Mesendoderm (in vitro differentiated cells): ENCODE data around the gene HCRTR1.

Experiments
- DNase-seq: peaks from one replicate; pipeline ENCODE4 v3.0.0; 2013
- H2AK5ac ChIP-seq: 2 replicates; pipeline ENCODE4 v1.6.1; 2013; ENCODE audit warnings: low read length, inconsistent platforms
- H2BK120ac ChIP-seq: 2 replicates; pipeline ENCODE4 v1.6.1; 2013; ENCODE audit warnings: low read depth, mild to moderate bottlenecking, low read length, moderate library complexity, mixed read lengths
- H2BK15ac ChIP-seq: replicated peaks from 2 replicates; pipeline ENCODE4 v1.6.1; 2013; ENCODE audit warnings: low read depth, mild to moderate bottlenecking, moderate library complexity
- H2BK5ac ChIP-seq: 2 replicates; pipeline ENCODE4 v1.6.1; 2013; ENCODE audit warnings: low read length, inconsistent platforms
- H3K18ac ChIP-seq: 2 replicates; pipeline ENCODE4 v1.6.1; 2013; ENCODE audit warnings: mild to moderate bottlenecking, low read length, mixed read lengths
- H3K23ac ChIP-seq: one replicate; pipeline ENCODE4 v1.6.1; 2013; ENCODE audit warnings: low read length
- H3K27ac ChIP-seq: 2 replicates; pipeline ENCODE4 v1.5.1; 2013; ENCODE audit warnings: low read depth, mild to moderate bottlenecking, inconsistent platforms, low read length, moderate library complexity
- H3K27me3 ChIP-seq: 2 replicates; pipeline ENCODE4 v1.6.1; 2013; ENCODE audit warnings: low read length, control low read depth, mild to moderate bottlenecking, inconsistent platforms; ENCODE audit not compliant: insufficient read depth, poor library complexity
- H3K36me3 ChIP-seq: 2 replicates; pipeline ENCODE4 v1.6.1; 2013; ENCODE audit warnings: low read length, inconsistent platforms; ENCODE audit not compliant: control insufficient read depth, insufficient read depth
- H3K4ac ChIP-seq: one replicate; pipeline ENCODE4 v1.6.1; 2013; ENCODE audit warnings: low read depth, mild to moderate bottlenecking, low read length, moderate library complexity
- H3K4me1 ChIP-seq: 2 replicates; pipeline ENCODE4 v1.6.1; 2013; ENCODE audit warnings: low read depth, low read length, inconsistent platforms; ENCODE audit not compliant: control insufficient read depth
- H3K4me2 ChIP-seq: 2 replicates; pipeline ENCODE4 v1.6.1; 2013; ENCODE audit warnings: low read length
- H3K4me3 ChIP-seq: 2 replicates; pipeline ENCODE4 v1.5.1; 2013; ENCODE audit warnings: mild to moderate bottlenecking, low read length
- H3K56ac ChIP-seq: one replicate; pipeline ENCODE4 v1.6.1; 2013; ENCODE audit warnings: low read length
- H3K79me1 ChIP-seq: 2 replicates; pipeline ENCODE4 v1.6.1; 2013; ENCODE audit warnings: low read length, inconsistent platforms
- H3K79me2 ChIP-seq: 2 replicates; pipeline ENCODE4 v1.6.1; 2013; ENCODE audit warnings: mild to moderate bottlenecking, low read length; ENCODE audit not compliant: control insufficient read depth, insufficient read depth
- H3K9ac ChIP-seq: 2 replicates; pipeline ENCODE4 v1.6.1; 2013; ENCODE audit warnings: low read length, inconsistent platforms
- H4K5ac ChIP-seq: one replicate; pipeline ENCODE4 v1.6.1; 2013; ENCODE audit warnings: low read length
- H4K8ac ChIP-seq: one replicate; pipeline ENCODE4 v1.6.1; 2013; ENCODE audit warnings: low read depth, mild to moderate bottlenecking, control low read depth, low read length, moderate library complexity
- WGBS: extraction: QIAGEN DNeasy Blood & Tissue Kit; methylation state at CpG from one replicate; pipeline ENCODE4 v1.1.7; 2013; ENCODE audit warnings: low lambda C conversion rate, missing lambda C conversion rate; ENCODE audit not compliant: insufficient coverage; ENCODE audit errors: extremely low coverage; 5-methylcytosine and 5-hydroxymethylcytosine counted together

The HCRTR1 gene

GRCh38 chr1:31648190-31648589 lies 30.7 kb downstream of the HCRTR1 start:
- Histone ChIP-seq H3K4me2 (no peak overlapping the region), H2AK5ac (no peak overlapping the region), H3K9ac (no peak overlapping the region), H3K79me1 (peaks cover 8% of the 10 kb centered on the region), H4K8ac (no peak overlapping the region), H2BK5ac (no peak overlapping the region), H3K4me3 (no peak overlapping the region), H3K4ac (no peak overlapping the region), H3K23ac (no peak overlapping the region), H3K56ac (peak overlapping the region; percentile 49), H3K18ac (no peak overlapping the region), H2BK120ac (no peak overlapping the region), H3K4me1 (peaks cover 7% of the 10 kb centered on the region), H2BK15ac (no peak overlapping the region), H3K27ac (no peak overlapping the region), H3K27me3 (no peaks in the 10 kb centered on the region), H4K5ac (no peak overlapping the region), H3K36me3 (no peaks in the 10 kb centered on the region), H3K79me2 (peaks cover 9% of the 10 kb centered on the region)
- DNase-seq, result no peak
- WGBS, result no CpG with 5 or more reads among the region's 2 CpGs

DNA sequence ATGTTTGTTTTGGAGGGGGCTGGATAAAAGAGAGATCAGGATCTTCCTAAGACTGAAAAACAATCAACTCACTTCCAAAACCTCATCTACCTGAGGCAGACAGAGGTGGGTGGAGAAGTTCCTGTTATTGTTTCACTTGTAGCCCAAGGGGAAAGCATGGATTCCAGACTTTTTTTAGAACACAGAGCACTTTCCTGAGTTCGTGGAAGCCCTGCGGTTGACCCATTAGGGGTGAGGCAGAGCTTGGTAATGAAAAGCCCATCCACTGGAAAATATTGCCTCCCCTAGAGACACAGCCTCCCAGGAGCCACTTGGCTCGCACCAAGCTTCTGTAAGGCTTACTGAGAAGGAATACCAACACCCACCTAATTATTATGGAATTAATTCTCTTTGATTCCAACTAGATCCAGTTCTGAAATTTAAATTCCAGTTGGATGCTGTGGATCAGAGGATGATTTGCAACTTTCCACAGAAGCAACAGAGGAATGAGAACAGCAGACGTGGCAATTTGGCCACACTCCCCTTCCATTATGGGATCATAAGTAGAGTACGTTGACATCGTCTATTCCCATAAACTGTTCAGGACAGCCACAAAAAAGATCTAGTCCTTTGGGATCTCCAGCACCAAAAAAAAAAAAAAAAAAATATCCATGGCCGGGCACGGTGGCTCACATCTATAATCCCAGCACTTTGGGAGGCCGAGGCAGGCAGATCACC lies 31.3 kb downstream of the HCRTR1 start:
- peak; percentile 37 for DNase-seq
- peaks cover 3% of the 10 kb centered on the region for H3K79me1 ChIP-seq

DNA sequence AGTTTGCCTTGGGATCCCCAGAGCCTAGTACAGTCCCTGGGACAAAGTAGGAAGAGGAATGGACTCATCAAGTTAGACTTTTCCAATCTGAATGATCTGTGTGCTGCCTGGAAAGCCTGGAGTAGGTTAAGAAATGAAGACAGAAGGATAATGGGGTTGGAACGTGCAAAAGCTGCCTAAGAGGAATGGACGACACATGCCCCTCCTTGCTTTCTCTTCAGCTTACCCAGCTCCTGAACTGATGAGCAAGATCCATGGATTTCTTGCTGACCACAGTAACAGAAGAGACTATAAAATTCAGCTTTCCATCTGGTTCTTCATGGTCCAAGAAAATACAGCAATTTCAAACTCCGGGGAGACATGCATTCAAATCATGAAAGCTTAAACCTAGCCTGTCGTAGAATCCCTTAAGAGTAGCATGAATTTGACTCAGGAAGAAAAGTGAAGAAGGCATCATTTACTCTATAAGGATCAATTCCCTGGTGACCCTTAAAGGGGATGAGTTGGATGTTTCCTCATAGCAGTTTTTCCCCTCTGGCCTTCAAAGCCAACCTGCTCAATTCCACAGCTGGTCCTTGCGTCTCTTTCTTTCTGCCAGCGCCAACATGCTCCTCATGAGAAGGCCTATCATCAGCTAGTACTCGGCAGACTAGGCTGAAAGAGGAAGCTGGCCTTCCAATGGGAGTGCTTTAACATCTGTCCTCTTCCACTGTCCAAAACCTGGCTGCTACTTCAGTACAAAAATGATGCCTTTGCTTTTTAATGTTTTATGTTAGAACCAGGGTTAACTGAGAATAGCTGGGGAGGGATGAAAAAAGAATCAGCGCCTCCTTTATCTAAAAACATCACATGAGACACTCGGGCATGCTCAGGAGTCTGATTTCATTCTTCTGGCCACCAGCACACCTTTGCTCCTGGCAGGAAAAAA lies 32.9 kb downstream of the HCRTR1 start:
- H3K18ac ChIP-seq, result no peak overlapping the region
- H3K79me2 ChIP-seq, result no peaks in the 10 kb centered on the region
- no peak overlapping the region for H4K5ac ChIP-seq
- H2BK5ac ChIP-seq, result no peak overlapping the region
- H3K79me1 ChIP-seq, result no peaks in the 10 kb centered on the region
- H4K8ac ChIP-seq, result no peak overlapping the region
- H3K4me2 ChIP-seq, result no peak overlapping the region
- no peak for DNase-seq
- H2AK5ac ChIP-seq, result no peak overlapping the region
- no CpG with 5 or more reads among the region's 9 CpGs for WGBS
- H3K36me3 ChIP-seq, result no peaks in the 10 kb centered on the region
- H2BK15ac ChIP-seq, result no peak overlapping the region
- H3K4me1 ChIP-seq, result peaks cover 3% of the 10 kb centered on the region
- H3K56ac ChIP-seq, result no peak overlapping the region
- H3K23ac ChIP-seq, result no peak overlapping the region
- no peak overlapping the region for H3K9ac ChIP-seq
- H2BK120ac ChIP-seq, result no peak overlapping the region
- H3K27ac ChIP-seq, result no peak overlapping the region
- H3K4ac ChIP-seq, result no peak overlapping the region
- no peaks in the 10 kb centered on the region for H3K27me3 ChIP-seq
- H3K4me3 ChIP-seq, result no peak overlapping the region

More for the DNA sequence above, 31.3 kb downstream of the HCRTR1 start:
- no CpG with 5 or more reads among the region's 9 CpGs for WGBS
- no peaks in the 10 kb centered on the region for H3K36me3 ChIP-seq
- peak overlapping the region; percentile 24 for H3K27ac ChIP-seq
- peaks cover 4% of the 10 kb centered on the region for H3K4me1 ChIP-seq
- no peak overlapping the region for H3K23ac ChIP-seq
- H3K4me3 ChIP-seq, result no peak overlapping the region
- peak overlapping the region; percentile 21 for H2BK120ac ChIP-seq
- H2BK15ac ChIP-seq, result no peak overlapping the region
- H3K56ac ChIP-seq, result no peak overlapping the region
- H3K4me2 ChIP-seq, result no peak overlapping the region
- peaks cover 4% of the 10 kb centered on the region for H3K79me2 ChIP-seq
- H3K27me3 ChIP-seq, result no peaks in the 10 kb centered on the region
- no peak overlapping the region for H3K4ac ChIP-seq
- no peak overlapping the region for H2AK5ac ChIP-seq
- no peak overlapping the region for H4K5ac ChIP-seq
- H2BK5ac ChIP-seq, result no peak overlapping the region
- no peak overlapping the region for H4K8ac ChIP-seq
- H3K18ac ChIP-seq, result no peak overlapping the region
- no peak overlapping the region for H3K9ac ChIP-seq

DNA sequence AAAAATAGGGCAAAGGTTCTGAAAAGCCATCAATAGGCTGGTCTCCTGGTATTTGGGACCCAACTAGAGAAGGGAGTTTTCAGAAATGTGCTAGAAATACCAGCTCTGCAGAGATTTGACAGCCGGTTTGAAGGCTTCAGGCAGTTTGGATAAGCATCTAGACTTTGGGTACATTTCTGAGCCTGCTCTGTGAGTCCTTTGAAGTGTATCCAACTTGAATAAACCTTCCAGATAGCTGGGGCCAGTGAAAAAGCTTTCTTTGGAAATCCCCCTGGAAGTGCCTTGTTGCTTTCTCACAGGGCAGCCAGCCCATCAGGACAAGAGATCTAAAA lies 33.6 kb downstream of the HCRTR1 start:
- Histone ChIP-seq H2BK120ac (no peak overlapping the region), H3K4me2 (no peak overlapping the region), H2BK15ac (no peak overlapping the region), H3K23ac (no peak overlapping the region), H3K79me2 (no peaks in the 10 kb centered on the region), H3K4me1 (no peaks in the 10 kb centered on the region), H3K18ac (no peak overlapping the region), H3K27ac (no peak overlapping the region), H2BK5ac (no peak overlapping the region), H3K56ac (no peak overlapping the region), H3K4me3 (no peak overlapping the region), H4K5ac (no peak overlapping the region), H3K79me1 (no peaks in the 10 kb centered on the region), H2AK5ac (no peak overlapping the region), H3K27me3 (no peaks in the 10 kb centered on the region), H4K8ac (no peak overlapping the region), H3K9ac (no peak overlapping the region), H3K36me3 (no peaks in the 10 kb centered on the region), H3K4ac (no peak overlapping the region)
- no peak for DNase-seq
- WGBS, result no CpG with 5 or more reads among the region's 1 CpG

- H2BK15ac ChIP-seq, result no peak overlapping the region
- H2AK5ac ChIP-seq, result no peak overlapping the region
- no peak overlapping the region for H3K4ac ChIP-seq
- DNase-seq, result no peak
- no CpG with 5 or more reads among the region's 6 CpGs for WGBS
- H3K36me3 ChIP-seq, result no peaks in the 10 kb centered on the region
- no peak overlapping the region for H2BK5ac ChIP-seq
- H4K8ac ChIP-seq, result no peak overlapping the region
- H3K4me2 ChIP-seq, result no peak overlapping the region
- H3K27ac ChIP-seq, result no peak overlapping the region
- no peaks in the 10 kb centered on the region for H3K79me2 ChIP-seq
- no peaks in the 10 kb centered on the region for H3K27me3 ChIP-seq
- no peak overlapping the region for H3K23ac ChIP-seq
- H2BK120ac ChIP-seq, result no peak overlapping the region
- H3K56ac ChIP-seq, result no peak overlapping the region
- H4K5ac ChIP-seq, result no peak overlapping the region
- H3K4me3 ChIP-seq, result no peak overlapping the region
- no peak overlapping the region for H3K9ac ChIP-seq
- no peaks in the 10 kb centered on the region for H3K79me1 ChIP-seq
- no peaks in the 10 kb centered on the region for H3K4me1 ChIP-seq
- no peak overlapping the region for H3K18ac ChIP-seq
These were observed 34.3 kb downstream of the HCRTR1 start for GRCh38 chr1:31651766-31652165.
